Activated CD8-positive, alpha-beta T cell treated with anti-CD3 and anti-CD28 coated beads for 36 hours (primary cell): ENCODE data around the gene SLC50A1. TPM values are rescaled to one million over a fixed set of nuclear protein-coding genes. Genes with fewer than 3 reads are reported as not detected.

Experiments used
- ATAC-seq: fragments of 200-7000 bp; cut with Tn5 transposase; one replicate; pipeline ENCODE4 v1.10.0; 2021; ENCODE audit warnings: mild to moderate bottlenecking, moderate library complexity
- CTCF ChIA-PET: fragments of 350-600 bp; sonication (Branson Sonifier 250); formaldehyde crosslinking; loops from one replicate; lab custom pipeline; 2021; ENCODE audit warnings: antibody characterized with exemption; lab: Charles Lee
- POLR2A ChIA-PET: fragments of 350-600 bp; sonication (Branson Sonifier 250); formaldehyde crosslinking; loops from one replicate; lab custom pipeline; 2021; ENCODE audit warnings: antibody characterized with exemption; lab: Charles Lee
- DNase-seq: peaks from one replicate; pipeline ENCODE4 v3.0.0-alpha.2; 2020
- H3K27ac Mint-ChIP-seq: one replicate; pipeline ENCODE4 v1.8.0; 2021; ENCODE audit warnings: mild to moderate bottlenecking, mixed read lengths
- H3K27me3 Mint-ChIP-seq: one replicate; pipeline ENCODE4 v1.8.0; 2021; ENCODE audit warnings: mixed read lengths
- H3K36me3 Mint-ChIP-seq: one replicate; pipeline ENCODE4 v1.8.0; 2021; ENCODE audit warnings: low read depth, mixed read lengths
- H3K4me1 Mint-ChIP-seq: one replicate; pipeline ENCODE4 v1.8.0; 2021; ENCODE audit warnings: low read depth, mixed read lengths
- H3K4me3 Mint-ChIP-seq: one replicate; pipeline ENCODE4 v1.8.0; 2021; ENCODE audit warnings: mild to moderate bottlenecking, moderate library complexity, mixed read lengths
- H3K9me3 Mint-ChIP-seq: one replicate; pipeline ENCODE4 v1.8.0; 2021; ENCODE audit warnings: mixed read lengths
- intact Hi-C: fragments of 100-400 bp; cut with micrococcal nuclease; formaldehyde crosslinking; loops from one replicate; pipeline ENCODE4 v1.10.0; 2022
- total RNA-seq, 2 experiments: library from RNA; stranded (reverse); gene quantifications; one replicate each; pipeline ENCODE4 v1.2.3, GENCODE V29; 2021
- TF ChIP-seq, protein P1 (sequence below): fragments of 200-600 bp; IDR thresholded peaks from one replicate; pipeline ENCODE4 v1.8.0; 2022; ENCODE audit warnings: antibody characterized with exemption, mild to moderate bottlenecking

The SLC50A1 gene
- total RNA-seq, 2 experiments from 2014 or later, result 59.7 to 64.0 TPM

DNA sequence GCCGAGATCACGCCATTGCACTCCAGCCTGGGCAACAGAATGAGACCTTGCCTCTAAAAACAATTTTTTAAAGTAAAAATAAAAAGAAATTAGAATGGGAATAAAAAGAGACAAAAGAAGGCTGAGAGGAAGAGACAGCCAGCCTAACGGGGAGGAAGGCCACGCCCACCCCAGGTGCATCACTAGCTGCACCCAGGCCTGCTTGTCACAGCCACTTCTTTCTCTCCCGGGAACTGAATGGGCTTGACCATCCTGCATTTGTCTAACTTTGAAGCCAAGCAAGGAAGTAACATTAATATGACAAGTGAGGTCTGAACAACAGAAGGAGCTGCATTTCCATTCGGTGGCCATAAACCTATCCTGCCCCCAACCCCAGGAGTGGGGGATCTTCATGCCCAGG, 28.8 kb upstream of the SLC50A1 start:
- no peak for DNase-seq
- ChIA-PET CTCF (interaction anchor here (0.7 to 2.1 kb wide), 6 partner anchors 11 to 66 kb away, joined by 3 to 11 read pairs (median 6); partner anchors contain the start of gene KRTCAP2), POLR2A (no interaction called here)
- H3K27ac Mint-ChIP-seq, result no peak overlapping the region
- TF ChIP-seq, protein P1, sequence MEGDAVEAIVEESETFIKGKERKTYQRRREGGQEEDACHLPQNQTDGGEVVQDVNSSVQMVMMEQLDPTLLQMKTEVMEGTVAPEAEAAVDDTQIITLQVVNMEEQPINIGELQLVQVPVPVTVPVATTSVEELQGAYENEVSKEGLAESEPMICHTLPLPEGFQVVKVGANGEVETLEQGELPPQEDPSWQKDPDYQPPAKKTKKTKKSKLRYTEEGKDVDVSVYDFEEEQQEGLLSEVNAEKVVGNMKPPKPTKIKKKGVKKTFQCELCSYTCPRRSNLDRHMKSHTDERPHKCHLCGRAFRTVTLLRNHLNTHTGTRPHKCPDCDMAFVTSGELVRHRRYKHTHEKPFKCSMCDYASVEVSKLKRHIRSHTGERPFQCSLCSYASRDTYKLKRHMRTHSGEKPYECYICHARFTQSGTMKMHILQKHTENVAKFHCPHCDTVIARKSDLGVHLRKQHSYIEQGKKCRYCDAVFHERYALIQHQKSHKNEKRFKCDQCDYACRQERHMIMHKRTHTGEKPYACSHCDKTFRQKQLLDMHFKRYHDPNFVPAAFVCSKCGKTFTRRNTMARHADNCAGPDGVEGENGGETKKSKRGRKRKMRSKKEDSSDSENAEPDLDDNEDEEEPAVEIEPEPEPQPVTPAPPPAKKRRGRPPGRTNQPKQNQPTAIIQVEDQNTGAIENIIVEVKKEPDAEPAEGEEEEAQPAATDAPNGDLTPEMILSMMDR, result no peak
- no peaks in the 10 kb centered on the region for H3K27me3 Mint-ChIP-seq
- intact Hi-C loops, result loop anchor here (5.0 kb wide), 1 partner anchor 60 kb away; no protein-coding TSS in a partner anchor
- no peaks in the 10 kb centered on the region for H3K36me3 Mint-ChIP-seq
- no peaks in the 10 kb centered on the region for H3K9me3 Mint-ChIP-seq
- H3K4me1 Mint-ChIP-seq, result no peaks in the 10 kb centered on the region
- no peak overlapping the region for H3K4me3 Mint-ChIP-seq
- no peak for ATAC-seq

DNA sequence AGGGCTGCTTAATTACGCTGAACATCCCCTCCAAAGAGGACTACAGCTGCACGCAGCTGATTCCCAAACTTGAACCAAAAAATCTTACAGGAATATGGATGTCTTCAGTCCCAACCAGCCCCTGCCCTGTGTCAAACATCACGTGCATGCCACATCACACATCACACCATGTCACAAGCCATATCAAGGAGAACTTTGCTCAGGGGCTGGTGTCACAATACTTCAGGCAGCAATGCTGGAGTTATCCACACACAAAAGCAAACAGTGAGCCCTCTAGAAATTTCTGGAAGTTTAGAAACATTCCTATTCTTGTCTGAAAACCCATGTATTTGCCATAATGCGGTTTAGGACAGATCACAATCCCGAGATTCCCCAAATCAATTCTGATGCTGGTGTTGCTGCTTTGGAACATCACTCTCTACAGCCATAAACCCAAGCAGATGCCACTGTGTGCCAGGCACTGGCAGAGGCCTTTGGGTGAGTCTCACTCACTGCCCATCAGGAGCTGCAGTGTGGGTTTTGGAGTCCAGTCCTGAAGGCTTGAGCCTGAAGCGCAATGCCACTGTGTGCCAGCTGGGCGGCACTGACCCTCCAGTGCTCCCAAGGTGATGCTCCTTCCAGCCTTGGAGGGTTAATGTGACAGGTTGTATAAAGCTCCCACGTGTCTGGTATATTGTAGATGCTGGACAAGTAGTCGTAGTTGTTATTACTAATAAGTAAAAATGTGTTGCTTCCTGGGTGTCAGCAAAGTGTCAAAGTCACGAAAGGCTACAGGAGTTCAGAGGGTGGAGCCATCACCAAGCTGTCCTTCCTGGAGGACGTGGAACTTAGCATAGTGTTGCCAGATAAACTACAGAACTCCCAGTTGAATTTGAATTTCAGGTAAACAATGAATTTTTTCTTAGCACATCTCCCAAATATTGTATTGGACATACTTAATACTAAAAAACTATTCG, 28.1 kb upstream of the SLC50A1 start:
- ChIA-PET CTCF (interaction anchor here (0.9 to 2.3 kb wide), 5 partner anchors 11 to 60 kb away, joined by 3 to 11 read pairs (median 8); no protein-coding TSS in a partner anchor), POLR2A (no interaction called here)
- ATAC-seq, result no peak
- Mint-ChIP-seq H3K36me3 (no peaks in the 10 kb centered on the region), H3K27me3 (no peaks in the 10 kb centered on the region), H3K27ac (no peak overlapping the region), H3K9me3 (no peaks in the 10 kb centered on the region), H3K4me1 (no peaks in the 10 kb centered on the region), H3K4me3 (no peak overlapping the region)
- no peak for DNase-seq
- intact Hi-C loops, result loop anchor here (5.0 kb wide), 1 partner anchor 60 kb away; no protein-coding TSS in a partner anchor
- TF ChIP-seq, protein P1, result no peak

DNA sequence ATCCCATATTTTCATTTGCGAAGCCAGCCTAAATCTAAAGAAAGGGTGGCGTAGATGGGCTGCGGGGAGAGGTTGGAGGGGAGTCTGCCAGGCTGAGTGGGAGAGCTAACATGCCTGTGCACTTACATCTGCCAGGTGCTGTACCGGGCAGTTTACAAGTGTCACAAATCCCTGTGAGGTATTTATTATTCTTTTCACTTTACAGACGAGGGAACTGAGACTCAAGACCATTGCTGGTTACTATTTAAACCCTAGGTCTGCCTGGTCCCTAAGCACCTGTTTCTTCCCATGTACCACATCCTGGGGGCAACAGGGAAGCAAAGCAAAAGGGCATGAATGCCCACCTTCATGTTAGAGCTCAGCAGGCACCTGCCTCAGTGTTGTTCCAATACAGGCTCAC, 27.4 kb upstream of the SLC50A1 start:
- ChIA-PET CTCF (interaction anchor here (0.9 to 2.3 kb wide), 3 partner anchors 17 to 59 kb away, joined by 3 to 8 read pairs (median 7); no protein-coding TSS in a partner anchor), POLR2A (interaction anchor here (0.8 kb wide), 1 partner anchor 16 kb away, joined by 3 read pairs; no protein-coding TSS in a partner anchor)
- ATAC-seq, result no peak
- intact Hi-C loops, result loop anchor here (5.0 kb wide), 1 partner anchor 59 kb away; no protein-coding TSS in a partner anchor
- TF ChIP-seq, protein P1, result no peak
- H3K36me3 Mint-ChIP-seq, result no peaks in the 10 kb centered on the region
- H3K27me3 Mint-ChIP-seq, result no peaks in the 10 kb centered on the region
- H3K27ac Mint-ChIP-seq, result no peak overlapping the region
- no peaks in the 10 kb centered on the region for H3K9me3 Mint-ChIP-seq
- no peak for DNase-seq
- H3K4me3 Mint-ChIP-seq, result no peak overlapping the region
- no peaks in the 10 kb centered on the region for H3K4me1 Mint-ChIP-seq

DNA sequence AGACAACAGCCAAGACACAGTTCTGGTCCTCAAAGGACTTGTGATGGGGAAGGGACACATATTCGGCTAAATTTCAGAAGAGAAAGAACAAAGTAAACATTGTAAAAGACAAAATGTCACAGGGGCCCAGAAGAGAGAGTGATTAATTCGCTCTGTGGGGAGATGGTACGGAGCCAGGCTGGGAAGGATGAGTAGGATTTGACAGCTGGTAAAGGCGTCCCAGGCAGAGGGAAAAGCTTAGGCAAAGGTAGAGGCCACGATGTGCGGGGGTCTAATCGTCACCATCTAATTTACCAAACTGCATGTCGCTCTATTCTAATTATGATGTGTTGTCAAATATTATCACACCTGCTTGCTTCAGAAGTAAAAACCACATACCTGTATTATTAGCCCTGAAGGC, 25.3 kb upstream of the SLC50A1 start:
- H3K4me1 Mint-ChIP-seq, result no peaks in the 10 kb centered on the region
- H3K36me3 Mint-ChIP-seq, result no peaks in the 10 kb centered on the region
- H3K27me3 Mint-ChIP-seq, result no peaks in the 10 kb centered on the region
- TF ChIP-seq, protein P1, result no peak
- ChIA-PET CTCF (interaction anchor here (0.7 to 2.7 kb wide), 2 partner anchors 19 to 21 kb away, joined by 3 to 11 read pairs; no protein-coding TSS in a partner anchor), POLR2A (no interaction called here)
- DNase-seq (no peak), ATAC-seq (no peak)
- H3K4me3 Mint-ChIP-seq, result no peak overlapping the region
- H3K27ac Mint-ChIP-seq, result no peak overlapping the region
- intact Hi-C loops, result no loop called here
- no peaks in the 10 kb centered on the region for H3K9me3 Mint-ChIP-seq
